GM12878 (cell line): Measurements from ENCODE around the gene MSMB. TPM values are rescaled to one million over a fixed set of nuclear protein-coding genes. Genes with fewer than 3 reads are reported as not detected.

Source experiments
- ATAC-seq: fragments of 200-7000 bp; cut with Tn5 transposase; 3 replicates; pipeline ENCODE4 v1.9.1; 2020; ENCODE audit warnings: mild to moderate bottlenecking, moderate library complexity
- BruUV-seq: library from RNA; stranded (reverse); fragments of 400-500 nt; replicated peaks from 2 replicates; lab custom pipeline; 2021; lab: Mats Ljungman, UMichigan
- CTCF ChIA-PET: fragments of 300-600 bp; sonication (Branson Sonifier 250); formaldehyde crosslinking; extraction: SDS; loops from one replicate; lab custom pipeline; 2021; ENCODE audit warnings: inconsistent platforms; lab: Yijun Ruan, JAX
- POLR2A ChIA-PET: fragments of 350-600 bp; formaldehyde crosslinking; extraction: SDS; loops from one replicate; lab custom pipeline; 2021; ENCODE audit warnings: inconsistent platforms; lab: Charles Lee
- RAD21 ChIA-PET: fragments of 300-600 bp; sonication (Branson Sonifier 250); formaldehyde crosslinking; loops from one replicate; lab custom pipeline; 2023; ENCODE audit warnings: antibody characterized with exemption; ENCODE audit not compliant: unreplicated experiment; lab: Charles Lee
- SMC1A ChIA-PET: fragments of 300-600 bp; sonication (Branson Sonifier 250); formaldehyde crosslinking; loops from one replicate; lab custom pipeline; 2023; ENCODE audit not compliant: unreplicated experiment, uncharacterized antibody; lab: Charles Lee
- DNase-seq: peaks from one replicate; pipeline ENCODE4 v3.0.0-alpha.2; 2011; ENCODE audit warnings: low read depth, low spot score
- FAIRE-seq: peaks from 3 replicates; lab custom pipeline; 2011; peaks lifted over from hg19 to GRCh38; lab: Jason Lieb, UNC
- H2AFZ ChIP-seq: 2 replicates; pipeline ENCODE4 v1.6.0; 2011; ENCODE audit warnings: low read depth, low read length, control low read depth; ENCODE audit not compliant: control insufficient read depth
- H3K27ac ChIP-seq: 2 replicates; pipeline ENCODE4 v1.5.1; 2011; ENCODE audit warnings: control low read depth; ENCODE audit not compliant: control insufficient read depth, insufficient read depth
- H3K27me3 ChIP-seq, 2 experiments: replicated peaks in 1 of 2; 2 replicates each; pipeline versions ENCODE4 v1.6.0 to v1.6.1; 2011; ENCODE audit warnings: low read length in 1 of 2; ENCODE audit not compliant: control insufficient read depth in 2 of 2, insufficient read depth in 2 of 2
- H3K36me3 ChIP-seq, 2 experiments: 2 replicates each; pipeline ENCODE4 v1.5.1; 2011; ENCODE audit warnings: low read length in 1 of 2; ENCODE audit not compliant: control insufficient read depth in 2 of 2, insufficient read depth in 2 of 2
- H3K4me1 ChIP-seq: 2 replicates; pipeline ENCODE4 v1.6.1; 2011; ENCODE audit warnings: mild to moderate bottlenecking, low read length, moderate library complexity, mixed read lengths; ENCODE audit not compliant: control insufficient read depth, insufficient read depth
- H3K4me2 ChIP-seq: 2 replicates; pipeline ENCODE4 v1.6.0; 2011; ENCODE audit warnings: control low read depth; ENCODE audit not compliant: control insufficient read depth, insufficient read depth
- H3K4me3 ChIP-seq: fragments of 200-600 bp; sonication (generic); 2 replicates; pipeline ENCODE4 v1.5.1; 2016
- H3K79me2 ChIP-seq: 2 replicates; pipeline ENCODE4 v1.6.0; 2011; ENCODE audit warnings: low read length; ENCODE audit not compliant: control insufficient read depth, insufficient read depth
- H3K9ac ChIP-seq: 2 replicates; pipeline ENCODE4 v1.8.0; 2011; ENCODE audit warnings: low read length, control low read depth, mixed read lengths; ENCODE audit not compliant: control insufficient read depth, insufficient read depth
- H3K9me3 ChIP-seq: replicated peaks from 3 replicates; pipeline ENCODE4 v1.5.1; 2011; ENCODE audit warnings: mild to moderate bottlenecking, low read length; ENCODE audit not compliant: control insufficient read depth, insufficient read depth
- H4K20me1 ChIP-seq: 2 replicates; pipeline ENCODE4 v1.6.0; 2011; ENCODE audit not compliant: control insufficient read depth, insufficient read depth
- BCL3 ChIP-seq: IDR thresholded peaks from 2 replicates; pipeline ENCODE4 v1.6.1; 2011; ENCODE audit warnings: borderline replicate concordance, low read depth, mild to moderate bottlenecking, moderate library complexity, low read length; ENCODE audit not compliant: insufficient read depth, poor library complexity, severe bottlenecking
- EED ChIP-seq: sonication (generic); IDR thresholded peaks from 2 replicates; pipeline ENCODE4 v1.6.1; 2016; ENCODE audit warnings: antibody characterized with exemption, low read depth
- EGR1 ChIP-seq, 2 experiments: IDR thresholded peaks; 1 replicate in 1 of 2; 2 replicates in 1 of 2; pipeline ENCODE4 v1.6.1; 2011 to 2012; ENCODE audit warnings: low read depth in 2 of 2, low read length in 2 of 2, borderline replicate concordance in 1 of 2, mild to moderate bottlenecking in 1 of 2, moderate library complexity in 1 of 2
- ETV6 ChIP-seq, 2 experiments: fragments of 450-650 bp in 1 of 2; IDR thresholded peaks in 1 of 2; conservative IDR thresholded peaks in 1 of 2; 2 replicates each; pipeline ENCODE4 v1.6.1; 2014; ENCODE audit warnings: antibody characterized with exemption in 1 of 2, borderline replicate concordance in 1 of 2, low read depth in 1 of 2, mild to moderate bottlenecking in 1 of 2, moderate library complexity in 1 of 2
- HCFC1 ChIP-seq: fragments of 150-350 bp; IDR thresholded peaks from 2 replicates; pipeline ENCODE4 v1.6.1; 2014; ENCODE audit warnings: low read length
- IKZF2 ChIP-seq, 2 experiments: fragments of 450-650 bp; IDR thresholded peaks; 2 replicates each; pipeline ENCODE4 v1.6.1; 2017; ENCODE audit warnings: mild to moderate bottlenecking in 2 of 2, moderate library complexity in 2 of 2
- NR2F1 ChIP-seq: fragments of 450-650 bp; conservative IDR thresholded peaks from 2 replicates; pipeline ENCODE4 v1.6.1; 2017; ENCODE audit warnings: mild to moderate bottlenecking
- RUNX3 ChIP-seq: IDR thresholded peaks from 2 replicates; pipeline ENCODE4 v1.6.1; 2012; ENCODE audit warnings: low read length, inconsistent platforms
- SP1 ChIP-seq: IDR thresholded peaks from one replicate; pipeline ENCODE4 v1.6.1; 2011; ENCODE audit warnings: low read depth, low read length
- TARDBP ChIP-seq: IDR thresholded peaks from 2 replicates; pipeline ENCODE4 v1.6.1; 2016; ENCODE audit warnings: borderline replicate concordance
- TCF12 ChIP-seq: IDR thresholded peaks from 2 replicates; pipeline ENCODE4 v1.6.1; 2011; ENCODE audit warnings: low read depth, mild to moderate bottlenecking, low read length
- TCF3 ChIP-seq: IDR thresholded peaks from 2 replicates; pipeline ENCODE4 v1.6.1; 2012; ENCODE audit warnings: low read depth, mild to moderate bottlenecking, low read length, borderline replicate concordance; ENCODE audit not compliant: insufficient read depth
- WGBS: methylation state at CpG from one replicate; pipeline ENCODE4 v1.1.6; 2016; ENCODE audit warnings: low lambda C conversion rate; ENCODE audit not compliant: insufficient replicate concordance, insufficient coverage; ENCODE audit errors: missing lambda C conversion rate; 5-methylcytosine and 5-hydroxymethylcytosine counted together
- in situ Hi-C: fragments of 300-500 bp; cut with MboI; formaldehyde crosslinking; loops from 9 replicates; pipeline ENCODE4 v1.14.3; 2018; ENCODE audit warnings: mixed read lengths
- intact Hi-C: fragments of 100-400 bp; cut with micrococcal nuclease; formaldehyde crosslinking; loops from one replicate; pipeline ENCODE4 v1.14.2; 2022; ENCODE audit not compliant: unreplicated experiment
- polyA plus RNA-seq, 11 experiments: library from polyadenylated mRNA; depleted of rRNA in 4 of 11; unstranded in 6 of 11; stranded (reverse) in 5 of 11; fragments of >200 nt; fragmentation: Nextera tagmentation in 4 of 11; fragmentation: Illumina TruSeq in 1 of 11; extraction: Ambion mirVana in 4 of 11; extraction: Trizol in 1 of 11; gene quantifications; 1 replicate in 1 of 11; 2 replicates in 10 of 11; pipeline versions ENCODE4 v1.2.1 to v1.2.3, GENCODE V29; 2011 to 2016; ENCODE audit warnings: inconsistent platforms in 2 of 11, missing spikeins in 2 of 11, low read depth in 1 of 11
- total RNA-seq, 4 experiments: library from RNA; depleted of rRNA in 3 of 4; stranded (reverse); fragments of >200 nt in 3 of 4; fragmentation: Illumina TruSeq in 1 of 4; extraction: Trizol in 1 of 4; gene quantifications; 2 replicates each; pipeline versions ENCODE4 v1.2.1 to v1.2.3, GENCODE V29; 2013 to 2021

Gene MSMB
- total and polyA plus RNA-seq, 10 of the 15 experiments (the other 5 are each of a cell fraction or from before 2014, with no cell fraction given) = not detected

DNA sequence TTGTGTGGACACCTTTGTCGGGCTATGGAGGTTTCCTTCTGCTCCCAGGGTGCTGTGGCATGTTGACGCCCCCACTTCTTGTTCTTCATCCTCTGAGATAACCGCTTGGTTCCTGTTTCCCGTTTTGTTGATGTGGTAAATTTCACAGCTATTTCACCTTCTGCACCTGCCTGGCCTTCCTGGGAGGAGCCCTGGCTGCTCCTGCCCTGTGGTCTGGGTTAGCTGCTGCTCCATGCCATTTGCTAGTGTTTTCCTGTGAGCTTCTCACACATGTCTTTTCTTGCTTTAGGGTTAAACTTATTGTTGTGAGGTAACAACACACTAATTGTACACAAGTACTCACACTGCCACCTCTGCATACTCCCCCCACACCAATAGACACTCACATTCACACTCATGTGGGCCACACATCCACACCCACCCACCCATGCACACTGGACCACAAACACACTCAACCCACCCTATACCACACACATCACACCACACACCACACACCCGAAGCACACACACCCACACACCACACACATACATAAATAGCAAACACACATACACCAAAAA lies 46.5 kb upstream of the MSMB start:
- no peaks in the 10 kb centered on the region for H4K20me1 ChIP-seq
- no TSS peak for BruUV-seq
- H2AFZ ChIP-seq = peak overlapping the region; percentile 9; the same call in 1 of the 2 replicates
- H3K79me2 ChIP-seq = no peaks in the 10 kb centered on the region
- H3K4me3 ChIP-seq = no peak overlapping the region
- TF ChIP-seq TARDBP (no peak), RUNX3 (peak; percentile 50), IKZF2 (IDR thresholded peaks at IDR 0.05) (peak in 1 of 2 experiments; percentile 21; a peak in 2 of 4 replicates), TCF12 (0 out of 2 replicates have a peak, but pooled peaks have one; percentile 31), ETV6 (conservative IDR thresholded peaks at IDR 0.05 in 1 of 2, IDR thresholded peaks at IDR 0.05 in 1 of 2; ENCODE audit: borderline replicate concordance in 1 of 2, low read depth in 1 of 2) (0 out of 4 replicates have a peak, but pooled peaks of 1 of the 2 experiments have one; percentile 7), BCL3 (no peak), SP1 (no peak), NR2F1 (no peak), HCFC1 (no peak), TCF3 (0 out of 2 replicates have a peak, but pooled peaks have one; percentile 10), EED (peak; percentile 68; the same call in 1 of the 2 replicates), EGR1 (IDR thresholded peaks at IDR 0.05; ENCODE audit: borderline replicate concordance in 1 of 2, low read depth in 2 of 2, low read length in 2 of 2) (0 out of 3 replicates have a peak, but pooled peaks of 1 of the 2 experiments have one; percentile 12)
- DNase-seq (no peak), ATAC-seq (peak; percentile 62), FAIRE-seq (no peak)
- H3K27ac ChIP-seq = no peak overlapping the region
- H3K4me1 ChIP-seq = peaks cover 18% of the 10 kb centered on the region
- no peaks in the 10 kb centered on the region for H3K9me3 ChIP-seq
- ChIA-PET POLR2A (no interaction called here), SMC1A (no interaction called here), RAD21 (no interaction called here), CTCF (no interaction called here)
- WGBS = 0% methylated on average over 5 of the region's 5 CpGs
- intact Hi-C loops = no loop called here
- H3K36me3 ChIP-seq = no peaks in the 10 kb centered on the region
- 0 out of 2 replicates have a peak overlapping the region, but pooled peaks have one; percentile 7 for H3K4me2 ChIP-seq
- no peak overlapping the region for H3K9ac ChIP-seq
- in situ Hi-C loops = no loop called here
- H3K27me3 ChIP-seq = no peaks in the 10 kb centered on the region
